NCI-H2227 (cell line): Measurements from ENCODE around the gene PPFIA1.

Experiments
- DNase-seq: peaks from one replicate; lab custom pipeline; 2025; ENCODE audit not compliant: unreplicated experiment; lab: John Stamatoyannopoulos, UW

PPFIA1 gene

DNA sequence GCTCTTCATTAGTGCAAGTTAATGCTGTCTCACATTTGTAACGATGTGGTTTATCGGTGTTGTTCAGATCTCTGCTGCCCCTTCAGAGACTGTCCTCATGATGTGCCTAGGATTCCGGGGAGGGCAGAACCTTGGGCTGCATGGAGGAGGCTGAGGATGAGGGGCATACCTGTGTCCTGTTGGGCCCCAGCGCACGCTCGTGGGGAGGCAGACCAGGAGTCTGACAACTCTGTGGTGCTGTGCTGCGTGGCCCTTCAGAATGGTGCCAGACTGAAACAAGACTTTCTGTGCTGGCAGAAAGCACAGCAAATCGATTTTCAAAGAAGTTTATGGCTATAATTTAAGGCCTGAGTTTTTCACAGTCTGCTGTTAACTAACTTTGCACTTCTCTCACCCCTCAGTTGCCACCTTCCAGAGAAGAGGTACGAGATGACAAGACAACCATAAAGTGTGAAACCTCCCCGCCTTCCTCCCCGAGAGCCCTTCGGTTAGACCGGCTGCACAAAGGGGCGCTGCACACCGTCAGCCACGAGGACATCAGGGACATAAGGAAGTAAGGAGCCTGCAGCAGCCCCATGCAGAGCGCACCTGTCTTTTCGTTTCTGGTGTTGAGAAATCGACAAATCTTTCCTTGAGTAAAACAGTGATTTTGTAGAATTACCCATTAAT is 83.5 kb downstream of the PPFIA1 start:
- DNase-seq, result no peak

DNA sequence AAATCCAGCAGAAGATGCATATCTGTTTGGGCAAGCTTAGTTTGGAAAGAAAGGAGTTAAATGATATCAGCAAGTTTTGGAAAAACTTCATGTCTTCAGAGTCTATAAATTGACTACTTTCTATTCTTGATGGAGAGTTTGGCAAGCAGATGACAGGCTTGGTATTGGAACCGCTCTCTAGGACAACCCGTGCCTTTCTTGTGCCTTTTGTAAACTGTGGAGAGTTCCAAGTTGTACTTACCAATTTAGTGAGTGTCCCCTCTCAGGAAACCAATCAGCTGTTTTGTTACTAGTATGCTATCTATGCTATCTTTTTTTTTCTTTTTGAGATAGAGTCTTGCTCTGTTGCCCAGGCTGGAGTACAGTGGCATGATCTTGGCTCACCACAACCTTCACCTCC is 84.1 kb downstream of the PPFIA1 start:
- DNase-seq, result no peak

DNA sequence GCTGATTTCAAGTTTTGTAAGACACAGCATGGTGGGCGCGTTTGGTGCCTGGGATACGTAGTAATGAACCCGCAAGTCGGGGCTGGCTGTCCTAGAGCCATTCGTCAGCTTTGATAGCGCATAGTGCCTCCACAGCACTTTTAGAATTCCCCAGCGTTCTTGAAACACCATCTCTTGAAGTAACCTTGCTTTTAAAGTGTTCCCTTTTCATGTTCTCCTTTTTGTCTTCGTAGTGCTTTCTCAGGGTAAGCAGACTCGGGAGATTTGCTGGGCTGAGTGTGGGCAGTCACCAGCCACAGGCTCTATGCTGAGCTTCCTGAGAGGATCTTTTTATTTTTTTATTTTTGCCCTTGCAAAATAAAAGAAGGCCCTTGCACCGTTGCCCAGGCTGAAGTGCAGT is 88.3 kb downstream of the PPFIA1 start:
- no peak for DNase-seq

DNA sequence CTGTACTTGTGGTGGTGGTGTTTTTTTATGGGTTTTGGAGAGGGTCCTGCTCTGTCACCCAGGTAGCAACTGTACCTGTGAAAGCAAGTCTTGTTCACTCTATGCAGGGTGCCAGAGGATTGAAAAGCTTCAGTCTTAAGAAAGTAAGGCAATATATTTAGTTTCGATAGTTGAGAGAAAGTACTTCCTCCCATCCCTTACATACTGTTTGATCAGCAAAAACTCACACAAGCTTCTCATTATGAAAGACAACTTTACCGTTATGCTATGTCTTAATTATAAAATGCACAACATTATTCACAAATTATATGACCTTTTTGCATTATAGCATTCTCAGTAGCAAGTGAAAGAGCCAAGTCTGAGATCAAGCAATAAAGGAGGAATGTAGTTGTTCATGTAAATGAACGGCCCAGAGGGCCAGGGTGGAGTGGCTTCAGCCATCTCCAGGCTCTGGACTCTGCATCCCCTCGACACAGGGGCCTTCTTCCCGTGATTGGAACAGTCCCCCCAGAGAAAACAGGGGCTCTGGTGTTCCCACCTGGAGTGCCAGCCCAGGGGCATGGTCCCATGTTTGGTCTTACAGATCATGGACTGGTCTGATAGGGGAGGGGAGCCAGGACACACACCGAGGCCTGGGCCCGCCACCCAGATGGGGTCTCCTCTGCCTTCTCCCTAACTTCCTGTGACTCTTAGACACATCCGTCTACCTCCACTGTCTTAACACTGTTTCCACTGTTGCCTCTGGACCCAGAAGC is 89.1 kb downstream of the PPFIA1 start:
- DNase-seq, result no peak

DNA sequence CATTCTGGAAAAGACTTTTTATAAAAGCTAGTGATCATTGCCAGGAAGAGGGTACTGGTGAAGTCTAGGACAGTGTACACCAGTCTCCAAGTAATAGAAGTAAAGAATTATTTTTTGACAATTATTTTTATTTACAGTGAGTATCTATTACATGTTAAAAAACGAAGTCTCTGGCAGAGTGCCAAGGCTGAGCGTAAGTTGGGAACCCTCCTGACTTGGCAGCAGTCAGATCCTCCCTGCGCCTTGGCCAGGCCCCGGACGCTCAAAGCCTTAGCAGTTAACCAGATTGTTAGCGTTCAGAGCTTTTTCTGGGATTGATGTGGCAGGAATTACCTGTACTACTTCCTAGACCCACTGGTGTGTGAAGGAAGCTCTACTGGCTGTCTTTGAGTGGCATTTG is 89.7 kb downstream of the PPFIA1 start:
- no peak for DNase-seq

DNA sequence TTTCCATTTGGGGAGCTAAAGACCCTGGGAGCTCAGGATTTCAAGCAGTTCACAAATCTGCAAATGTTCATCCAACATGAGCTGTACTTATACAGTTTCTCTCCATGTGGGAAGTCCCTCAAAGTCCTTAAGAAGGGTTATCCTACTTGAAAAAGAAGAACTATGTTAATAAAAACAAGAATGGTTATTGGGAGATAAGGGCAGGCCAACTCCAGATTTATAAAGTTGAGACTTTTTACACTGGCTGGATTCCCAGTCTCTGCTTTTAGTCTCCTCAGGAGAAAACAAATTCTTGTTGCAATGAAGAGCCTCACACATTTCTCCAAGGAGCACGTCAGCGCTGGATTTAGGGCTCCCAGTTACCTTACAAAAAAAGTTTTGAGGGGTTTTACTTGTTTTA is 93.7 kb downstream of the PPFIA1 start:
- no peak for DNase-seq

DNA sequence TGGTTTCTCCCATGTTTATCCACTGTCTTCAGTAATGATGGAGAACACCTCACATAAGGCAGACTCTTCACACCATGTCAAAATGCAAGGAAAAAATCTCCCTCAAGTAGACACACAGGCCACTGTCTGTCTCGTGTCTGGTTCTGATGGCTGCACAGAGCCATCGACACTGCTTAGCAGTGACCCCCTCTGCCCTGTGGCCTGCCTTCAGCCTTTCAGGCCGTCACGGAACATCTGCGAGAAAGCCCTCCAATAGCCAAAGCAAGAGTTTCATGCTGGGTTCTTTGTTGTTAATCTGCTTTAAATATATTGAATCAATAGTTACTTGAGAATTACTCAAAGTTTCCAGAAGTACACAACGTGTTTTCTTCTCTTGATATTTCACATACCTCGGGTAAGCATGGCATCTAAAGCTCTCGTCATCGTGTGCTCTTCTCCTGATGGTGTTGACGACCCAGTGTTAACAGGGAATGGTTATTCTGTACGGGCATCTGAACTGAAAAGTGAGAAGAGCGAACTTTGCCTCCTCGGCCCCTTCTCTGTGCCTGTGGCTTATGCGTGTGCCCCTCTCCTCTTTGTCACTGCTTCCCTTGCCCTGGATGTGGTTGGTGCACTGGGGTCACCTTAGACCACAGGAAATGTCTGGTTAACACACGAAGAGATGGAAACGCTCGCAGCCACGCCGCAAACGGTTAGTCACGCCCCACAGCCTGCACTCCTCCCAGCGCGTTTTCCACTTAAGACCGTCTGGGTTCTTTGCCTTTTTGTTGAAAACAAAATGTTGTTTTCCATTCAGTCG is 94.5 kb downstream of the PPFIA1 start:
- no peak for DNase-seq

DNA sequence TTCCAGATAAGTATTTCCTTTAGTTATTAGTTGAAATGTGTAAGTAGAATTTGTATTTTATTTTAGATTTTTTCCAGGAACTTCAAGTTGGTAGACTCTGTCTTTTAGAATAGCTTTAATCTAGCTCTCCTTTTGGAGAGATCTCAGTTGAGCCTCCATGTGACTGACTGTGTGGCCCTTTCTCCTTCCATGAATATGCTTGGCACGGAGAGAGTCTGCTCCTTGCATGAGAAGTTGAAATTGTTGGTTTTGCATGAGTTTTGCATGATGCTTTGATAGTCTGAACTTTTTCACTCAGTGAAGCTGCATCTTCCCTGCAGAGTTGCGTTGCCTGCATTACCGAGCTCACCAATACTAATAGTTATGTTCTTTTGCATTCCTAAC is 95.0 kb downstream of the PPFIA1 start:
- DNase-seq, result no peak

DNA sequence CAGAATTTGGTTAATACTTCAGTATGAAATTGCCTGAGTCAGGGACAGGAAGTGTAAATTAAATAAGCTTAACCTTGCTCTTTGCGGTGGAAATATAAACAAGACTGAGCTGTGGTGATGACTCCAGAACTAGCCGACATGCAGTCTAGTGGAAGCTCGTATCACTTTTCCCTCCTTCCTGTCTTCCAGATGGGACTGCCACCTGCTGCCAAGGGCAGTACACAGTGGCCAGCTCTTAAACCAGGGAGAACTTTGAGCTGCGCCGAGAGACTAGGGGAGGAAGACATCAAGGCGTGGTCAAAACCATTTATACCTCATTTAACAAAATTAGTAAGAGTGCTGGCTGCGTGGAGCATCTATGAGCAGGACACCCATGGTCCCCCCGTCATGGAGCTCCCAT is 96.6 kb downstream of the PPFIA1 start:
- no peak for DNase-seq

DNA sequence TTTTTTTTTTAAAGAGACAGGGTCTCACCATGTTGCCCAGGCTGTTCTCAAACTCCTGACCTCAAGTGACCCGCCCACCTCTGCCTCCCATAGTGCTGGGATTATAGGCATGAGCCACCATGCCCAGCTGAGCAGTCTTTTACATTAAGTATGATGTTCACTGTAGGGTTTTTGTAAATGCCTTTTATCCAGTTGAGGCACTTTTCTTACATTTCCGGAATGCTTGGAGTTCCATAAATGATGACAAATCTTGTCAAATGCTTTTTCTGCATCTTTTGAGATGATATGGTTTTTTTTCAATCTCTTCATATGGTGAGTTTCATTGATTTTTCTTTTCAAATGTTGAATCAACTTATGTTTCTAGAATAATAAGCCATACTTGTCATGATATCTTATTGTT is 98.5 kb downstream of the PPFIA1 start:
- no peak for DNase-seq

DNA sequence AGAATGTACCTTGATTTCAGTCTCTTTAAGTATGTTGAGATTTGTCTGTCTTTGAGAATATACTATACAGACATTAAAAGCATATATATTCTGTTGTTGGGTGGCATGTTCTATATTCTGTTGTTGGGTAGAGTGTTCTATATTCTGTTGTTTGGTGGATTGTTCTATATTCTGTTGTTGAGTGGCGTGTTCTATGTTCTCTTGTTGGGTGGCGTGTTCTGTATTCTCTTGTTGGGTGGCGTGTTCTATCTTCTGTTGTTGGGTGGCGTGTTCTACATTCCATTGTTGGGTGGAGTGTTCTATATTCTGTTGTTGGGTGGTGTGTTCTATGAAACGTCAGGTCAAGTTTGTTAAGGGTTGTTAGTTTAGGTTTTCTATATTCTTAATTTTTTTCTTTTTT is 100.8 kb downstream of the PPFIA1 start:
- no peak for DNase-seq

DNA sequence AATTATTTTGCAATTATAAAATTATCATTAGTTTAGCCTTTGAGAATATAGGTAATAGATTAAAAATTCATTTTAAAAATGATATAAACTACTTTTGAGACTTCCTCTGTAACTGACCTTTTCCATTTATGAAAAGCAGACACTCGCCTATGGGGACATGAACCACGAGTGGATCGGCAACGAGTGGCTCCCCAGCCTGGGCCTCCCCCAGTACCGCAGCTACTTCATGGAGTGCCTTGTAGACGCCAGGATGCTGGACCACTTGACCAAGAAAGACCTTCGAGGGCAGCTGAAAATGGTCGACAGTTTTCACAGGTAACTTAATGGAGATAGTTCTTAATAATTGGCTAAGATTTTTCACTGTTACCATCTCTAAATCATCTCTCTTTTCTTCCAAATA is 101.6 kb downstream of the PPFIA1 start:
- no peak for DNase-seq

DNA sequence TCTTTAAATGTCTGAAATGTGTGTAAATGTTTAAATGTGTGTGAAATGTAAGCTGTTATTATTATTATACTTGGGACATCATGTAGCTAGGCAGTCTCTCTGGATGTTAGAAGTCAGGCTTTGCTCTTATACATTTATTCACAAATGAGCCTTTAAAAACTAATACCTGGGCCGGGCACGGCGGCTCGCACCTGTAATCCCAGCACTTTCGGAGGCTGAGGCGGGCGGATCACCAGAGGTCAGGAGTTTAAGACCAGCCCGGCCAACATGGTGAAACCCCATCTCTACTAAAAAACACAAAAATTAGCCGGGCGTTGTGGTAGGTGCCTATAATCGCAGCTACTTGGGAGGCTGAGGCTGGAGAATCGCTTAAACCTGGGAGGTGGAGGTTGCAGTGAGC is 106.1 kb downstream of the PPFIA1 start:
- DNase-seq, result no peak

DNA sequence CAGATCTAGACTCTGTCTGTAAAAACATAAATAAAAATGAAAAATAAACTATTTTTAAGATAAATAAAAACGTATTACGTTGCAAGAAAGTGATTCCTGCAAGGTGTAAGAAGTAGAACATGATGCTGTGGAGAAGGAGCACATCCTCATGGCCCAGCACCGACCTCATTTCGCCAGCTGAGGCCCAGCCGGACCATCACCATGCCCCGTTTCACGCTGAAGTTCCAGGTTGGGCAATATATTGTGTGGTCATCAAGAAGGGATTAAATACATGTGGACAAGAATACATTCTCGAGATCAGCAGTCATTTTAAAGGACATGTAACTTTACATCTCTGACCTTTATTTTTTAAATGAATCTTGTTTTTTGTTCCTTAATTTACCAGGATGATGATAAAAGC is 107.2 kb downstream of the PPFIA1 start:
- DNase-seq, result no peak

DNA sequence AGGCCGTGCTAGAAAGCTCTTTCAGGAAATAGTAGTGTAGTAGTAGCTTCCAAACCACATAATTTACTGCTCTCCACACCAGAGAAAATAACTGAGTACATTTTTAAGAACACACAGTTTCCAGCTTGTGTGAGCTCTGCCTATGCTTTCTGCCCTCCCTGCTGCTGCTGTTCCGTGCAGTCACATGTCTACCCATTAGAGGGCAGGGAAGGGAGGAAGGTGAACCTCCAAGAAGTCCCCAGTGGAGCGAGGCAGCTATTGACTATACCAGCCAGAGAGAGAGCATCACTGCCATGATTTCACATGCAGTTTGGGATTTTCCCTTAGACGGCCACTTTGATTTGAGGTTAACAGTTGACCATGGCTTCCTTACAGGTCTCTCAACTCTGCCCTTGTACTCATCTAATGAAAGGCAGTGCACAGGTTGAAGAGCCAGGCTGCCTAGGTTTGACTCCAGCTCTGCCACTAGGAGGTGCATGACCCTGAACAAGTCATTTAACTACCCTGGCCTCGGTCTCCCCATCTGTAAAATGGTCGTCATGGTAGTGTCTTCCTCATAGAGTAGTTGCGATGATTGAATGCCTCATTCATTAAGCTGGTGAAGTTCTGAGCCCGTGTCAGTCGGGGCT is 108.1 kb downstream of the PPFIA1 start:
- no peak for DNase-seq

DNA sequence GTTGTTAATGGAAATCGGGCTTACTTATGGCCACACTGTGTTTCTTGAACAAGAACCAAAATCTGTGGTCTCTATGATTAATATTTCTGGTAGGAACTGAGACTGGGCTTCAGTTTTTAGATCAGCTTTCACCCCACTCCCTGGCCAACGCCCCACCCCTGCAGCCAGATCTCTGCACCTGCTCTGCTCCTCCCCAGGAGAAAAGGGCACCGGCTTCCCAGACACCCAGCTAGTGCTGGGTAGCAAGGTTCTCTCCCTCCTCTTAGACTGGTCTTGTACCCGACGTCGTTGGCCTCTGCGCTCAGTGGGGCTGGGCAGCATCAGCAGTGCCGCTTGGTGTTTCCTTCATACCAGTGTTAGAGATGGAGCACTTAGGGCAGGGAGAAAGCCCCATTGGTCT is 110.9 kb downstream of the PPFIA1 start:
- no peak for DNase-seq

DNA sequence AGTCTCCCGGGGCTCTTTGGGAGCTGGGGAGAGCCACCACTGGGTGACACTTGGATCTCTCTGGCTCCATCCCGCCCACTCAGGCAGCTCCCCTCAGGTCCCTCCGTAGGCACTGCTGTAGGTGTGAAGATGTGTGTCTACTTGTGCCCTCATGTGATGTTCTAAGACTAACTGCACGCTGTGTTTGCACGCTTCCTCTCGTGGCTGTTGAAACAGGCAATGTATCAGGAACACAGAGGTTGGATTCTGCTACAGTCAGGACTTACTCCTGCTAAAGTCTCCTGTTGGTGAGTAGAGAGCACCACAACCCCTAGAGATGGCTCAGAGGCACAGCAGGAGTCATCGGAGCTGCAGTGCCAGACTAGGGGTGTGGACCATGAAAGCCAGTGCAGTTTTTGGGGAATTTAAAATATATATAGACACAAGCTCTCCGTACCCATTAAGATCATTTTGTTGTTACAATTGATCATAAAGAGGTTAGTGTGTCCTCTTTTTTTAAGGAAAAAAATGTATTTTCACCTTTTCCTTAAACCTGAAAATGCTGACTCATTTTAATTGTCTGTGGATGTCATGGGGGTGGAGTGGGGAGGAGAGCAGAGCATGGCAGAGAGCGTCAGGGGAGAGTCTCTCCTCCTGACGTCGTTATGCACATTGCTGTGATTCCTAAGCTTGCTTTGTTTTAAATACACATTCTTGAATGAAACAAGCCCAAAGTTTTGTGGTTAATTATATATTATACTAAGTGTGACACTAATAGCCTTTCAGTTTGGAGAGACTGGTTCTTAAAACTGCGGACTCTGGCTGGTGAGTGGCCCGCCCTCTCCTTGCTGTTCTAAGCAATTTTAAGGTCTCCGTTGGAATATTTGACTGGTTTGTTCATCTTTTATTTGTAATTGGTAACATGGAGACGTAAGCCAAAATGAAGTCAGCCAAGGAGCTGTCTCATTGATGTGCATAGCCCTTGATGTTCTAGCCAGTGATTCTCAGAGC is 111.7 kb downstream of the PPFIA1 start:
- DNase-seq, result peak; percentile 31

DNA sequence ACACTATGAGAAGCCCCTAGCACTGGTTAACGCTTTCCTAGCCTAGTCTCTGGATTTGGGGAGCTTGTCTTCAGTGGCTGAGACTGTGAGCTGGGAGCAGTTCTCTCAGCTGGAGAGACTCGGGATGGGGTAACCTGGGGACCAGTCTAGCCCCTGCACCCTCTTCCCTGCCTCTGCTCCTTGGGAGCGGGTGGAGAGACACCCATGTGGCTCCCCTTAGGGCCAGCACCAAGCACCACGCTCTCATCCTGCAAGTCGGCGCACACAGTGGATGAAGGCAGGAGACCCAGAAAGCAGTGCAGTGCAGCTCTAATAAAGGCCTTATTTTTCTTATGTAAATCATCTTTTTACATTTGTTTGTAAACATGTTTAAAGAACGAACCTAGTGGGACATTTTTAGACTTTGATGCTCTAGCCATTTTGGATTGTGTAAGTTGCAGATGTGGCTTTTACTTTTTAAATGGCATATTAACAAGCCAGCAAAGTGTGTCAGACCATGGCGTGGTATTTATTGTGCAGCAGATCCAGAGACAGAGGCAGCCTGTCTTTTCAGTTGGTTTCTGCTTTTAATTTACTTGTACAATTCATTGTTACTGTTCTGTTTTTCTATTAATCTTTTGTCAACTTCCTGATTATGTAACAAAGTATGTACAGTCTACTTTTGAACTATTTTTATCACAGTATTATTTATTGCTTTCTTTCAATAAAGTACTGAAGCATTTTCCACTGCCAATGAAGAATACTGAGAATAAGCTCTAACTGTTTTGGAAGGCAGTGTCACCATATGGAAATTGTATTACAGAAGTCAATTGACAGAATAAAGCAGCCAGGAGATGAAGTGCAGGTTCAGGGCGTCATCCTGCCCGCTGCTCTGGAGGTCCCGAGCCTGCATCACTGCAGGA is 113.4 kb downstream of the PPFIA1 start:
- DNase-seq, result no peak

DNA sequence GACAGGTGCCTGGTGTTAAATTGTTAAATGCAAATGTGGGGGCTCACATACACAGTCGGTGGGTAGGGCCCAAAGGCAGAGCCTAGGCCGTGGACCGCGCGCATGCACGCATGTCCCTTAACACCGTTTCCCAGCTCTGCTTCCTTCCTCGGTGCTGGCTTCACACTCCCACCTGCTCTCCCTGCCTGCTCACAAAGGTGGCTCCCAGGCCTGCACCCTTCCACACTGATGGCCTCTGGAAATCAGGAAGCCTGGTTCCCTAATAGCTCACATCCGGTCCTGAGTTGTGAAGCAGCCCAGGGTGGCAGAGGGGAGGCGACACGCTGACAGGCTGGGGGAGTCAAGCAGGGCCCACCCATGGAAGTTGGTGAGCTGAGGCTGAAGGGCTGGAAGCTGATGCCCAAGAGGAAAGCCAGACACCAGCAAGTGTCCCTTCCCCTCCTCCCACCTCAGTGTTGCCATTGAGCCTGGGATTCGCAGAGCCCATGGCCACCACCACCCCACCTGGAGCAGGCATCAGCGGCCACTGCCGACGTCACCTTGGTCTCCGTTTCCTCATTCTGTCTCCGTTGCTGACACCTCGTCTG is 114.2 kb downstream of the PPFIA1 start:
- DNase-seq, result no peak
